ENCODE measurements around the gene SCUBE1. TPM values are rescaled to one million over a fixed set of nuclear protein-coding genes. Genes with fewer than 3 reads are reported as not detected.

Gene SCUBE1
- total and polyA plus RNA-seq, 10 of the 15 experiments (the other 5 are each of a cell fraction or from before 2014, with no cell fraction given) = not detected

DNA sequence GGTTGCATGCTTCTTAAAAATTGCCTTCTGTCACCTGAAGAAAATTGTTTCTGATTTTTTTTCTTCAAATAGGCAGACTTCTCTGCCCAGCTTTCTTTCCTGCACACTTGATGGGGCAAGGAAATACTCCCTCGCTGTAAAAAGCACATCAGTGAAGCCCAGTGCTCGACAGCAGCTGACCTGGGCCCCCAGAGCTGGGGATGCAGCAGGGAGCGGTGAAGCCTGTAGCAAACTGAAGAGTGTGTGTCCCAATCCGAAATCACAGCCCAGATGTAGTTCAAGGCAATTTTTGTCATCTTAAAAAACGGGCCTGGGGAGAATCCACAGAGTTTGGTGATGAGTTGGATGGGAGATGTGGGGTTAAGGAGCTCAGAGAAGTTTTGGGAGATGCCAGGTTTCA, 41.7 kb upstream of the SCUBE1 start:
- in situ Hi-C loops (cut with MboI) = loop anchor here (5.0 kb wide), 2 partner anchors 108 to 153 kb away; no protein-coding TSS in a partner anchor
- Histone ChIP-seq H2AFZ (ENCODE audit: control insufficient read depth, low read depth, low read length) (no peak overlapping the region), H3K36me3 (ENCODE audit: control insufficient read depth in 2 of 2, insufficient read depth in 2 of 2, low read length in 1 of 2) (no peaks in the 10 kb centered on the region), H3K9ac (ENCODE audit: control insufficient read depth, insufficient read depth, low read length) (no peak overlapping the region), H3K79me2 (ENCODE audit: control insufficient read depth, insufficient read depth, low read length) (no peaks in the 10 kb centered on the region), H3K4me1 (ENCODE audit: control insufficient read depth, insufficient read depth, low read length) (peaks cover 4% of the 10 kb centered on the region; the same call in 1 of the 2 replicates), H3K9me3 (replicated peaks; ENCODE audit: control insufficient read depth, insufficient read depth, low read length) (no peaks in the 10 kb centered on the region), H3K27ac (ENCODE audit: control insufficient read depth, insufficient read depth) (no peak overlapping the region), H4K20me1 (ENCODE audit: control insufficient read depth, insufficient read depth) (no peaks in the 10 kb centered on the region), H3K4me3 (no peak overlapping the region), H3K27me3 (replicated peaks in 1 of 2; ENCODE audit: control insufficient read depth in 2 of 2, insufficient read depth in 2 of 2, low read length in 1 of 2) (peaks cover 0 to 3% of the 10 kb centered on the region in 2 experiments; a peak in 3 of 4 replicates), H3K4me2 (ENCODE audit: control insufficient read depth, insufficient read depth) (no peak overlapping the region)
- no peak for FAIRE-seq
- no peak for DNase-seq (ENCODE audit: low read depth, low spot score)
- ChIA-PET RAD21 (ENCODE audit: unreplicated experiment) (interaction anchor here (0.8 to 1.3 kb wide), 2 partner anchors 111 to 117 kb away, joined by 3 to 9 read pairs; no protein-coding TSS in a partner anchor), SMC1A (ENCODE audit: uncharacterized antibody, unreplicated experiment) (interaction anchor here (1.0 to 2.6 kb wide), 3 partner anchors 10 to 120 kb away, joined by 3 to 12 read pairs (median 3); no protein-coding TSS in a partner anchor), POLR2A (no interaction called here), CTCF (interaction anchor here (0.6 to 8.7 kb wide), 7 partner anchors 18 to 1656 kb away, joined by 3 to 72 read pairs (median 4); no protein-coding TSS in a partner anchor)
- ATAC-seq = no peak
- WGBS (ENCODE audit: insufficient coverage, insufficient replicate concordance, low lambda C conversion rate, missing lambda C conversion rate) = 28% methylated on average over 5 of the region's 5 CpGs
- BruUV-seq (replicated peaks) = no TSS peak
- TF ChIP-seq, protein P1, sequence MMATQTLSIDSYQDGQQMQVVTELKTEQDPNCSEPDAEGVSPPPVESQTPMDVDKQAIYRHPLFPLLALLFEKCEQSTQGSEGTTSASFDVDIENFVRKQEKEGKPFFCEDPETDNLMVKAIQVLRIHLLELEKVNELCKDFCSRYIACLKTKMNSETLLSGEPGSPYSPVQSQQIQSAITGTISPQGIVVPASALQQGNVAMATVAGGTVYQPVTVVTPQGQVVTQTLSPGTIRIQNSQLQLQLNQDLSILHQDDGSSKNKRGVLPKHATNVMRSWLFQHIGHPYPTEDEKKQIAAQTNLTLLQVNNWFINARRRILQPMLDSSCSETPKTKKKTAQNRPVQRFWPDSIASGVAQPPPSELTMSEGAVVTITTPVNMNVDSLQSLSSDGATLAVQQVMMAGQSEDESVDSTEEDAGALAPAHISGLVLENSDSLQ (IDR thresholded peaks at IDR 0.05) = no peak
- TF ChIP-seq IRF4 (IDR thresholded peaks at IDR 0.05; ENCODE audit: low read depth, low read length) = no peak
- TF ChIP-seq MYC (IDR thresholded peaks at IDR 0.05; ENCODE audit: insufficient read depth, insufficient read length, insufficient replicate concordance, low read length, severe bottlenecking) = no peak
- TF ChIP-seq FOXM1 (IDR thresholded peaks at IDR 0.05; ENCODE audit: low read depth, low read length) = no peak
- TF ChIP-seq EED (IDR thresholded peaks at IDR 0.05; ENCODE audit: low read depth) = no peak
- no peak for TF ChIP-seq NFXL1 (IDR thresholded peaks at IDR 0.05; ENCODE audit: borderline replicate concordance)
- no peak for TF ChIP-seq NFYB (IDR thresholded peaks at IDR 0.05; ENCODE audit: insufficient read depth, low read depth, low read length)
- TF ChIP-seq, protein P2, sequence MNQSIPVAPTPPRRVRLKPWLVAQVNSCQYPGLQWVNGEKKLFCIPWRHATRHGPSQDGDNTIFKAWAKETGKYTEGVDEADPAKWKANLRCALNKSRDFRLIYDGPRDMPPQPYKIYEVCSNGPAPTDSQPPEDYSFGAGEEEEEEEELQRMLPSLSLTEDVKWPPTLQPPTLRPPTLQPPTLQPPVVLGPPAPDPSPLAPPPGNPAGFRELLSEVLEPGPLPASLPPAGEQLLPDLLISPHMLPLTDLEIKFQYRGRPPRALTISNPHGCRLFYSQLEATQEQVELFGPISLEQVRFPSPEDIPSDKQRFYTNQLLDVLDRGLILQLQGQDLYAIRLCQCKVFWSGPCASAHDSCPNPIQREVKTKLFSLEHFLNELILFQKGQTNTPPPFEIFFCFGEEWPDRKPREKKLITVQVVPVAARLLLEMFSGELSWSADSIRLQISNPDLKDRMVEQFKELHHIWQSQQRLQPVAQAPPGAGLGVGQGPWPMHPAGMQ (IDR thresholded peaks at IDR 0.05; ENCODE audit: borderline replicate concordance) = no peak
- no peak for TF ChIP-seq ZSCAN29 (IDR thresholded peaks at IDR 0.05)
- no peak for TF ChIP-seq MYB (IDR thresholded peaks at IDR 0.05; ENCODE audit: borderline replicate concordance, low read depth, low read length)
- TF ChIP-seq, protein P3, sequence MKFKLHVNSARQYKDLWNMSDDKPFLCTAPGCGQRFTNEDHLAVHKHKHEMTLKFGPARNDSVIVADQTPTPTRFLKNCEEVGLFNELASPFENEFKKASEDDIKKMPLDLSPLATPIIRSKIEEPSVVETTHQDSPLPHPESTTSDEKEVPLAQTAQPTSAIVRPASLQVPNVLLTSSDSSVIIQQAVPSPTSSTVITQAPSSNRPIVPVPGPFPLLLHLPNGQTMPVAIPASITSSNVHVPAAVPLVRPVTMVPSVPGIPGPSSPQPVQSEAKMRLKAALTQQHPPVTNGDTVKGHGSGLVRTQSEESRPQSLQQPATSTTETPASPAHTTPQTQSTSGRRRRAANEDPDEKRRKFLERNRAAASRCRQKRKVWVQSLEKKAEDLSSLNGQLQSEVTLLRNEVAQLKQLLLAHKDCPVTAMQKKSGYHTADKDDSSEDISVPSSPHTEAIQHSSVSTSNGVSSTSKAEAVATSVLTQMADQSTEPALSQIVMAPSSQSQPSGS (IDR thresholded peaks at IDR 0.05; ENCODE audit: low read length) = no peak
- no peak for TF ChIP-seq CEBPB (IDR thresholded peaks at IDR 0.05; ENCODE audit: borderline replicate concordance in 1 of 2, low read depth in 2 of 2, low read length in 2 of 2)
- no peak for TF ChIP-seq CHD1 (IDR thresholded peaks at IDR 0.05; ENCODE audit: low read depth, low read length)
- TF ChIP-seq, protein P4, sequence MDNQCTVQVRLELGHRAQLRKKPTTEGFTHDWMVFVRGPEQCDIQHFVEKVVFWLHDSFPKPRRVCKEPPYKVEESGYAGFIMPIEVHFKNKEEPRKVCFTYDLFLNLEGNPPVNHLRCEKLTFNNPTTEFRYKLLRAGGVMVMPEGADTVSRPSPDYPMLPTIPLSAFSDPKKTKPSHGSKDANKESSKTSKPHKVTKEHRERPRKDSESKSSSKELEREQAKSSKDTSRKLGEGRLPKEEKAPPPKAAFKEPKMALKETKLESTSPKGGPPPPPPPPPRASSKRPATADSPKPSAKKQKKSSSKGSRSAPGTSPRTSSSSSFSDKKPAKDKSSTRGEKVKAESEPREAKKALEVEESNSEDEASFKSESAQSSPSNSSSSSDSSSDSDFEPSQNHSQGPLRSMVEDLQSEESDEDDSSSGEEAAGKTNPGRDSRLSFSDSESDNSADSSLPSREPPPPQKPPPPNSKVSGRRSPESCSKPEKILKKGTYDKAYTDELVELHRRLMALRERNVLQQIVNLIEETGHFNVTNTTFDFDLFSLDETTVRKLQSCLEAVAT (IDR thresholded peaks at IDR 0.05) = no peak
- TF ChIP-seq ZBED1 (IDR thresholded peaks at IDR 0.05; ENCODE audit: borderline replicate concordance) = no peak
- TF ChIP-seq FOXK2 (IDR thresholded peaks at IDR 0.05) = no peak
- no peak for TF ChIP-seq ETV6 (conservative IDR thresholded peaks at IDR 0.05 in 1 of 2, IDR thresholded peaks at IDR 0.05 in 1 of 2; ENCODE audit: borderline replicate concordance in 1 of 2, low read depth in 1 of 2)
- TF ChIP-seq ZNF217 (IDR thresholded peaks at IDR 0.05) = no peak
- intact Hi-C loops (cut with micrococcal nuclease; ENCODE audit: unreplicated experiment) = loop anchor here (1.0 kb wide), 2 partner anchors 111 to 154 kb away; no protein-coding TSS in a partner anchor

All from GM12878 (cell line).